H9 (cell line): ENCODE data around the gene COX6B2. TPM values are rescaled to one million over a fixed set of nuclear protein-coding genes. Genes with fewer than 3 reads are reported as not detected.
A peak's percentile ranks its signal among the peaks of the same experiment; 100 is the strongest.

Experiments
- DNase-seq: peaks from one replicate; pipeline ENCODE4 v3.0.0-alpha.2; 2017
- H2AFZ ChIP-seq: one replicate; pipeline ENCODE4 v1.6.1; 2013; ENCODE audit warnings: mild to moderate bottlenecking, low read length, control low read depth, moderate library complexity
- H2AK5ac ChIP-seq: 2 replicates; pipeline ENCODE4 v1.6.1; 2013; ENCODE audit warnings: low read length, control low read depth, mixed read lengths; ENCODE audit not compliant: insufficient read length
- H2BK120ac ChIP-seq: one replicate; pipeline ENCODE4 v1.6.1; 2013; ENCODE audit warnings: low read depth, mild to moderate bottlenecking, low read length, control low read depth, inconsistent platforms; ENCODE audit not compliant: poor library complexity, severe bottlenecking
- H2BK12ac ChIP-seq: 2 replicates; pipeline ENCODE4 v1.6.1; 2013; ENCODE audit warnings: low read length, control low read depth, mixed read lengths, low read depth; ENCODE audit not compliant: insufficient read length
- H2BK15ac ChIP-seq: 2 replicates; pipeline ENCODE4 v1.6.1; 2013; ENCODE audit warnings: low read depth, low read length, control low read depth
- H2BK20ac ChIP-seq: one replicate; pipeline ENCODE4 v1.6.1; 2013; ENCODE audit warnings: low read depth, mild to moderate bottlenecking, low read length, control low read depth, inconsistent platforms; ENCODE audit not compliant: poor library complexity, severe bottlenecking
- H2BK5ac ChIP-seq: 2 replicates; pipeline ENCODE4 v1.6.1; 2013; ENCODE audit warnings: low read length, control low read depth, mixed read lengths; ENCODE audit not compliant: insufficient read length
- H3K14ac ChIP-seq: 2 replicates; pipeline ENCODE4 v1.6.1; 2013; ENCODE audit warnings: low read length, control low read depth; ENCODE audit not compliant: insufficient read depth
- H3K18ac ChIP-seq: 2 replicates; pipeline ENCODE4 v1.6.1; 2013; ENCODE audit warnings: low read depth, mild to moderate bottlenecking, mixed read lengths, low read length, control low read depth; ENCODE audit not compliant: insufficient read length
- H3K23ac ChIP-seq: 2 replicates; pipeline ENCODE4 v1.6.1; 2013; ENCODE audit warnings: low read length, control low read depth, mixed read lengths, low read depth; ENCODE audit not compliant: insufficient read length
- H3K23me2 ChIP-seq: 2 replicates; pipeline ENCODE4 v1.6.1; 2013; ENCODE audit warnings: low read depth, mild to moderate bottlenecking, mixed read lengths, low read length, control low read depth; ENCODE audit not compliant: insufficient read length, poor library complexity, severe bottlenecking
- H3K27ac ChIP-seq: 2 replicates; pipeline ENCODE4 v1.5.1; 2013; ENCODE audit warnings: low read length, control low read depth, mixed read lengths, low read depth; ENCODE audit not compliant: insufficient read length
- H3K27me3 ChIP-seq: 2 replicates; pipeline ENCODE4 v1.6.1; 2013; ENCODE audit warnings: low read length, control low read depth, inconsistent platforms; ENCODE audit not compliant: insufficient read depth
- H3K4ac ChIP-seq: 2 replicates; pipeline ENCODE4 v1.6.1; 2013; ENCODE audit warnings: low read depth, mild to moderate bottlenecking, control low read depth, inconsistent platforms, low read length, moderate library complexity
- H3K4me1 ChIP-seq: 2 replicates; pipeline ENCODE4 v1.6.1; 2013; ENCODE audit warnings: low read length, control low read depth, inconsistent platforms; ENCODE audit not compliant: insufficient read depth
- H3K4me2 ChIP-seq: 2 replicates; pipeline ENCODE4 v1.6.1; 2013; ENCODE audit warnings: low read length, control low read depth, mixed read lengths; ENCODE audit not compliant: insufficient read length, insufficient read depth
- H3K56ac ChIP-seq: 2 replicates; pipeline ENCODE4 v1.6.1; 2013; ENCODE audit warnings: low read depth, mild to moderate bottlenecking, mixed read lengths, low read length, control low read depth; ENCODE audit not compliant: insufficient read length
- H3K79me1 ChIP-seq: 2 replicates; pipeline ENCODE4 v1.6.1; 2013; ENCODE audit warnings: low read depth, mild to moderate bottlenecking, moderate library complexity, low read length, control low read depth, inconsistent platforms; ENCODE audit not compliant: insufficient read depth, poor library complexity, severe bottlenecking
- H3K79me2 ChIP-seq: 2 replicates; pipeline ENCODE4 v1.6.1; 2013; ENCODE audit warnings: low read length, control low read depth, inconsistent platforms; ENCODE audit not compliant: insufficient read depth
- H3K9ac ChIP-seq: 2 replicates; pipeline ENCODE4 v1.6.1; 2013; ENCODE audit warnings: low read length, control low read depth, mixed read lengths; ENCODE audit not compliant: insufficient read length; ENCODE audit errors: extremely low read depth
- H3K9me3 ChIP-seq: one replicate; pipeline ENCODE4 v1.6.1; 2013; ENCODE audit warnings: low read depth, low read length, inconsistent platforms; ENCODE audit not compliant: control insufficient read depth
- H3T11ph ChIP-seq: one replicate; pipeline ENCODE4 v1.6.1; 2013; ENCODE audit warnings: mild to moderate bottlenecking, low read length, control low read depth, inconsistent platforms
- H4K20me1 ChIP-seq: one replicate; pipeline ENCODE4 v1.6.1; 2013; ENCODE audit not compliant: control insufficient read depth, insufficient read length, insufficient read depth
- H4K5ac ChIP-seq: 2 replicates; pipeline ENCODE4 v1.6.1; 2013; ENCODE audit warnings: low read depth, mild to moderate bottlenecking, mixed read lengths, low read length, control low read depth; ENCODE audit not compliant: insufficient read length
- H4K8ac ChIP-seq: replicated peaks from 2 replicates; pipeline ENCODE4 v1.6.1; 2013; ENCODE audit warnings: low read length, control low read depth, mixed read lengths, low read depth; ENCODE audit not compliant: insufficient read length
- H4K91ac ChIP-seq: 2 replicates; pipeline ENCODE4 v1.6.1; 2013; ENCODE audit warnings: low read depth, mild to moderate bottlenecking, moderate library complexity, mixed read lengths, low read length, control low read depth; ENCODE audit not compliant: insufficient read length
- H3K27ac Mint-ChIP-seq, 3 experiments: 2 replicates in 2 of 3; 3 replicates in 1 of 3; pipeline ENCODE4 v1.8.0; 2020 to 2021; ENCODE audit warnings: mixed read lengths in 3 of 3, mild to moderate bottlenecking in 1 of 3, moderate library complexity in 1 of 3
- H3K27me3 Mint-ChIP-seq: 2 replicates; pipeline ENCODE4 v1.8.0; 2021; ENCODE audit warnings: low read depth, mild to moderate bottlenecking, moderate library complexity, mixed read lengths
- H3K36me3 Mint-ChIP-seq, 3 experiments: 2 replicates in 2 of 3; 3 replicates in 1 of 3; pipeline ENCODE4 v1.8.0; 2020 to 2021; ENCODE audit warnings: low read depth in 3 of 3, mixed read lengths in 3 of 3; ENCODE audit not compliant: insufficient read depth in 1 of 3
- H3K4me1 Mint-ChIP-seq, 2 experiments: 2 replicates each; pipeline ENCODE4 v1.8.0; 2020; ENCODE audit warnings: mixed read lengths in 2 of 2
- H3K4me3 Mint-ChIP-seq, 2 experiments: 2 replicates in 1 of 2; 3 replicates in 1 of 2; pipeline ENCODE4 v1.8.0; 2020 to 2021; ENCODE audit warnings: mild to moderate bottlenecking in 2 of 2, mixed read lengths in 2 of 2, moderate library complexity in 1 of 2
- H3K9me3 Mint-ChIP-seq, 2 experiments: 2 replicates in 1 of 2; 3 replicates in 1 of 2; pipeline ENCODE4 v1.8.0; 2020; ENCODE audit warnings: mild to moderate bottlenecking in 2 of 2, mixed read lengths in 2 of 2, moderate library complexity in 1 of 2
- WGBS: extraction: QIAGEN DNeasy Blood & Tissue Kit; methylation state at CpG from one replicate; pipeline ENCODE4 v1.1.7; 2013; ENCODE audit warnings: missing lambda C conversion rate, low lambda C conversion rate, mixed read lengths; ENCODE audit not compliant: insufficient read length; ENCODE audit errors: extremely low coverage; 5-methylcytosine and 5-hydroxymethylcytosine counted together
- total RNA-seq: library from RNA; stranded (reverse); gene quantifications from 2 replicates; pipeline ENCODE4 v1.2.1, GENCODE V29; 2021
- TF ChIP-seq, protein P1 (sequence below): fragments of 200-600 bp; sonication (generic); conservative IDR thresholded peaks from 3 replicates; pipeline ENCODE4 v1.8.0; 2021; ENCODE audit warnings: antibody characterized with exemption, mild to moderate bottlenecking

The COX6B2 gene
- total RNA-seq, 1 experiment from 2014 or later: 4.0 TPM

DNA sequence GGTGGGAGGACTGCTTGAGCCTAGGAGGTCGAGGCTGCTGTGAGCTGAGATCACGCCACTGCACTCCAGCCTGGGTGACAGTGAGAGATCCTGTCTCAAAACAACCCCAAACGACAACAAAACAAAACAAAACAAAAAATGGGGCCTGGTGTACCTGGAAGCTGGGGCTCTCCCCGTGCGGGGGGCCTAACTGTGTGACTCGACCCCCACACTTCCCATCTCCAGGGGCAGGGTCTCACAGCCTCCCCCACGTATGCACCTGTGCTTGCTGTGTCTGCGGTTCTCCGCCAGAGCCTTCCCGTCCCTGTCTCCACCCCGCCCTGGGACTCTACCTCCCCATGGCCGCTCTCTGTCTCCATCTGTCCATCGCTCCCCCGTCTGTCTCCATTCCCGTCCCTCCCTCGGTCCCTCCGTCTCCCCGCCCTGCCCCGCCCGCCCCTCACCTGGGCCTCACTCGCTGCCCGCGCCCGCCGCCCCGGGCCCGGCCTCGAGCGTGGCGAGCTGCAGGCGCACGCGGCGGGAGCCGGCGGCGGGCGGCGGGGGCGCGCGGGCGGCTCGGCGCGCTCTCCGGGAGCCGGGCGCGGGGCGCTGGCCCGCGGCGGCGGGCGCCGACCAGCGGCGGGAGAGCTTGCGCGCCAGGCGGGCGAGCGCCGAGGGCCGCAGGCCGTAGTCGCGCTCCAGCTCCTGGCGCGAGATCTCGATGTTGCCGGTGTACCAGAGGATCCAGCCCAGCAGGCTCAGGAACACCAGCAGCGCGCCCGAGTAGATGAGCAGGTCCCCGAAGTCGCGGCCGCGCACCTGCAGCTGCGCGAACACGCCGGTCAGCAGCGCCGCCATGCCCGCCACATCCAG is 29.0 kb upstream of the COX6B2 start:
- peak overlapping the region; percentile 23 for H3K18ac ChIP-seq
- H2BK5ac ChIP-seq: no peak overlapping the region
- no peak overlapping the region for H4K8ac ChIP-seq
- peaks cover 17% of the 10 kb centered on the region; the same call in 1 of the 2 replicates for H3K79me2 ChIP-seq
- WGBS: no CpG with 5 or more reads among the region's 88 CpGs
- H4K91ac ChIP-seq: no peak overlapping the region
- no peak overlapping the region for H3K27ac ChIP-seq
- TF ChIP-seq, protein P1, sequence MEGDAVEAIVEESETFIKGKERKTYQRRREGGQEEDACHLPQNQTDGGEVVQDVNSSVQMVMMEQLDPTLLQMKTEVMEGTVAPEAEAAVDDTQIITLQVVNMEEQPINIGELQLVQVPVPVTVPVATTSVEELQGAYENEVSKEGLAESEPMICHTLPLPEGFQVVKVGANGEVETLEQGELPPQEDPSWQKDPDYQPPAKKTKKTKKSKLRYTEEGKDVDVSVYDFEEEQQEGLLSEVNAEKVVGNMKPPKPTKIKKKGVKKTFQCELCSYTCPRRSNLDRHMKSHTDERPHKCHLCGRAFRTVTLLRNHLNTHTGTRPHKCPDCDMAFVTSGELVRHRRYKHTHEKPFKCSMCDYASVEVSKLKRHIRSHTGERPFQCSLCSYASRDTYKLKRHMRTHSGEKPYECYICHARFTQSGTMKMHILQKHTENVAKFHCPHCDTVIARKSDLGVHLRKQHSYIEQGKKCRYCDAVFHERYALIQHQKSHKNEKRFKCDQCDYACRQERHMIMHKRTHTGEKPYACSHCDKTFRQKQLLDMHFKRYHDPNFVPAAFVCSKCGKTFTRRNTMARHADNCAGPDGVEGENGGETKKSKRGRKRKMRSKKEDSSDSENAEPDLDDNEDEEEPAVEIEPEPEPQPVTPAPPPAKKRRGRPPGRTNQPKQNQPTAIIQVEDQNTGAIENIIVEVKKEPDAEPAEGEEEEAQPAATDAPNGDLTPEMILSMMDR: no peak; the same call in 2 of the 3 replicates
- no peaks in the 10 kb centered on the region for H3K9me3 ChIP-seq
- H3K4ac ChIP-seq: no peak overlapping the region
- H3K27me3 ChIP-seq: peaks cover 2% of the 10 kb centered on the region; the same call in 1 of the 2 replicates
- H2AFZ ChIP-seq: no peak overlapping the region
- H2BK20ac ChIP-seq: no peak overlapping the region
- Mint-ChIP-seq H3K9me3 (peaks cover 2 to 3% of the 10 kb centered on the region in 2 experiments; a peak in 2 of 5 replicates), H3K4me3 (peak overlapping the region; percentile 75 to 85), H3K36me3 (peaks cover 27 to 40% (median 30%) of the 10 kb centered on the region in 3 experiments), H3K27me3 (peaks cover 39% of the 10 kb centered on the region), H3K4me1 (peaks cover 32 to 44% of the 10 kb centered on the region in 2 experiments), H3K27ac (peak overlapping the region in 1 of 3 experiments; percentile 64; a peak in 2 of 7 replicates)
- peak overlapping the region; percentile 87 for H3K4me2 ChIP-seq
- no peak overlapping the region for H4K5ac ChIP-seq
- no peak overlapping the region for H3K23ac ChIP-seq
- H2BK120ac ChIP-seq: no peak overlapping the region
- H3K9ac ChIP-seq: peak overlapping the region; percentile 57
- DNase-seq: peak; percentile 64
- H3K23me2 ChIP-seq: peaks cover 28% of the 10 kb centered on the region
- H4K20me1 ChIP-seq: peaks cover 3% of the 10 kb centered on the region
- H3K79me1 ChIP-seq: peaks cover 15% of the 10 kb centered on the region
- no peak overlapping the region for H2AK5ac ChIP-seq
- H3K56ac ChIP-seq: no peak overlapping the region
- H2BK12ac ChIP-seq: no peak overlapping the region
- peaks cover 8% of the 10 kb centered on the region for H3K4me1 ChIP-seq
- H2BK15ac ChIP-seq: no peak overlapping the region
- no peak overlapping the region for H3T11ph ChIP-seq
- H3K14ac ChIP-seq: peak overlapping the region; percentile 42; the same call in 1 of the 2 replicates
